ENCODE measurements around the gene DRAXIN.

DNA sequence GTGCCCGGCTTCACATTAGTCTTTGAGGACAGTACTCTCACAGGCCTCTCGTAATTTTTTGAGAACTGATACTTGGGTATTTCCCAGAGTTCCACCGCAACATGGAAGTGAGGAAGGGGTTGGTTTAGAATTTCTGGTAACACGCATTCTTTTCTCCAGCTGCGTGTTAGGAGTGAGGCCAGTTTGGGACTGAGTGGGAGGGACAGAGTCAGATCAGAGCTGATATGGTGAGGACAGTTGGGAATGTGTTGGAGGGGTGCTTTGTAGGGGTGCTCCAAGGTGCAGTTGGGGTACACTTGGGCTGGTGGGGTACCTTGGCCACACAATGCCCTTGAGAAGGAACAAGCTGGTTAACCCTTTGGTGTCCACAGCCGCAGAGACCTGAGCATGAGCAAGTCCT lies 20.8 kb upstream of the DRAXIN start:
- TF ChIP-seq CTCF (IDR thresholded peaks at IDR 0.05; ENCODE audit: poor library complexity, severe bottlenecking) (no peak), POLR2AphosphoS5 (IDR thresholded peaks at IDR 0.05) (no peak), RAD21 (conservative IDR thresholded peaks at IDR 0.05) (no peak), SMC3 (conservative IDR thresholded peaks at IDR 0.05; ENCODE audit: poor library complexity) (no peak), EZH2 (IDR thresholded peaks at IDR 0.05; ENCODE audit: borderline replicate concordance, insufficient read depth, low read length, poor library complexity, severe bottlenecking) (no peak)

All from neural cell (in vitro differentiated cells).